K562 (cell line): ENCODE results near the gene ATL1. TPM values are rescaled to one million over a fixed set of nuclear protein-coding genes. Genes with fewer than 3 reads are reported as not detected.

Experiments used
- EP300 ChIP-seq: IDR thresholded peaks from 2 replicates; pipeline ENCODE4 v1.6.1; 2012; ENCODE audit warnings: low read length, improper control_type of control experiment
- KLF1 ChIP-seq: fragments of 450-650 bp; IDR thresholded peaks from 2 replicates; pipeline ENCODE4 v1.6.1; 2016; ENCODE audit warnings: missing genetic modification characterization, missing compliant biosample characterization
- NCOA2 ChIP-seq, 2 experiments: fragments of 450-650 bp; IDR thresholded peaks; 2 replicates each; pipeline ENCODE4 v1.6.1; 2018; ENCODE audit warnings: mild to moderate bottlenecking in 2 of 2, moderate library complexity in 1 of 2; ENCODE audit not compliant: partially characterized antibody in 2 of 2
- REST ChIP-seq, 2 experiments: fragments of 450-650 bp; formaldehyde crosslinking in 1 of 2; IDR thresholded peaks; 2 replicates each; pipeline versions ENCODE4 v1.4.0 to v1.6.1; 2014 to 2020; ENCODE audit warnings: mild to moderate bottlenecking in 2 of 2, borderline replicate concordance in 1 of 2, low read depth in 1 of 2
- ZBTB8A ChIP-seq: fragments of 450-650 bp; IDR thresholded peaks from 2 replicates; pipeline ENCODE4 v1.6.1; 2018; ENCODE audit warnings: mild to moderate bottlenecking, moderate library complexity; ENCODE audit not compliant: partially characterized antibody
- ZNF644 ChIP-seq: fragments of 200-800 bp; sonication (Bioruptor generic); IDR thresholded peaks from 2 replicates; pipeline ENCODE4 v1.6.1; 2016; ENCODE audit warnings: low read depth, missing genetic modification characterization, missing compliant biosample characterization
- polyA plus RNA-seq, 8 experiments: library from polyadenylated mRNA; depleted of rRNA in 4 of 8; stranded (reverse) in 5 of 8; unstranded in 3 of 8; fragments of >200 nt; fragmentation: Nextera tagmentation in 2 of 8; fragmentation: Illumina TruSeq in 1 of 8; extraction: Ambion mirVana in 2 of 8; extraction: Trizol in 1 of 8; gene quantifications; 2 replicates each; pipeline versions ENCODE4 v1.2.1 to v1.2.3, GENCODE V29; 2011 to 2014; ENCODE audit warnings: inconsistent platforms in 1 of 8, missing spikeins in 1 of 8
- total RNA-seq, 7 experiments: library from RNA; depleted of rRNA in 6 of 7; stranded (reverse); fragments of >200 nt in 6 of 7; fragmentation: Illumina TruSeq in 2 of 7; extraction: Trizol in 2 of 7; gene quantifications; 2 replicates each; pipeline versions ENCODE4 v1.2.1 to v1.2.3, GENCODE V29; 2011 to 2021; ENCODE audit warnings: low replicate concordance in 1 of 7

The ATL1 gene
- total and polyA plus RNA-seq, 9 of the 15 experiments (the other 6 are each of a cell fraction or from before 2014, with no cell fraction given): 0.04 to 0.16 (median 0.07) TPM; not detected in 4

GRCh38 chr14:50524060-50524459 is 35.9 kb upstream of the ATL1 start (continued):
- TF ChIP-seq REST (IDR thresholded peaks at IDR 0.05; ENCODE audit: borderline replicate concordance): no peak
- no peak for TF ChIP-seq REST (CRISPR knock-in tag; IDR thresholded peaks at IDR 0.05; ENCODE audit: low read depth)
- no peak for TF ChIP-seq NCOA2 (IDR thresholded peaks at IDR 0.05; ENCODE audit: partially characterized antibody in 2 of 2)
- TF ChIP-seq EP300: no peak
- TF ChIP-seq KLF1 (tag): no peak
- TF ChIP-seq ZBTB8A: no peak
- TF ChIP-seq ZNF644 (tag): no peak
